GM23338 (cell line): ENCODE results near the gene ADAD2.

ENCODE experiments used
- CREB1 ChIP-seq: fragments of 250-450 bp; sonication (Bioruptor Pico); IDR thresholded peaks from 2 replicates; pipeline ENCODE4 v1.5.0; 2020; ENCODE audit warnings: low read depth, mild to moderate bottlenecking, moderate library complexity
- EZH2 ChIP-seq: fragments of 200-600 bp; sonication (generic); IDR thresholded peaks from one replicate; pipeline ENCODE4 v1.8.0; 2017; ENCODE audit warnings: antibody characterized with exemption, mild to moderate bottlenecking, low read depth; ENCODE audit not compliant: unreplicated experiment
- EZH2phosphoT487 ChIP-seq: fragments of 200-600 bp; sonication (generic); IDR thresholded peaks from one replicate; pipeline ENCODE4 v1.8.1; 2018; ENCODE audit warnings: antibody characterized with exemption; ENCODE audit not compliant: unreplicated experiment
- POLR2AphosphoS5 ChIP-seq: IDR thresholded peaks from 2 replicates; pipeline ENCODE4 v1.6.1; 2016; ENCODE audit warnings: antibody characterized with exemption, low read depth
- STAT1 ChIP-seq: IDR thresholded peaks from one replicate; pipeline ENCODE4 v1.6.1; 2016; ENCODE audit warnings: antibody characterized with exemption; ENCODE audit not compliant: unreplicated experiment
- TF ChIP-seq, protein P1 (sequence below), 2 experiments: fragments of 200-600 bp in 1 of 2; sonication (generic) in 1 of 2; conservative IDR thresholded peaks; 2 replicates each; pipeline versions ENCODE4 v1.5.1 to v1.6.1; 2016 to 2017; ENCODE audit warnings: antibody characterized with exemption in 2 of 2, low read depth in 2 of 2, mild to moderate bottlenecking in 2 of 2, moderate library complexity in 1 of 2
- TF ChIP-seq, protein P2 (sequence below): IDR thresholded peaks from one replicate; pipeline ENCODE4 v1.6.1; 2018; ENCODE audit warnings: antibody characterized with exemption; ENCODE audit not compliant: unreplicated experiment

DNA sequence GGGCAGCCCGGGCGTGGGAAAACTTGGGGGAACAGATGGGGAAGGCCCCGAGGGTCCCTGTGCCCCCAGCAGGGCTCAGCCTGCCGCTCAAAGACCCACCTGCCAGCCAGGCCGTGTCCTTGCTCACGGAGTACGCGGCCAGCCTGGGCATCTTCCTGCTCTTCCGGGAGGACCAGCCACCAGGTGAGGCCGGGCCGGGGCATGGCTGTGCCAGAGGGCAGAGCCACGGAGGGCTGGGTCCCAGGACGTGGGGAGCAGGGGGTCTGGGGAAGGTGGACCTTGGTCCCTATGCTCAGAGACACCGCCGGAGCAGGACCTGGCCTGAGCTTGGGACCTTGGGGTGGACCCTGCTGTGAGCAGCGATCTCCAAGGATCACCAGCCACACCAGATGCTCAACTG lies 509 bp downstream of the ADAD2 start:
- TF ChIP-seq EZH2 (no peak), CREB1 (CRISPR knock-in tag) (no peak), EZH2phosphoT487 (no peak), POLR2AphosphoS5 (no peak), STAT1 (no peak)
- TF ChIP-seq, protein P1, sequence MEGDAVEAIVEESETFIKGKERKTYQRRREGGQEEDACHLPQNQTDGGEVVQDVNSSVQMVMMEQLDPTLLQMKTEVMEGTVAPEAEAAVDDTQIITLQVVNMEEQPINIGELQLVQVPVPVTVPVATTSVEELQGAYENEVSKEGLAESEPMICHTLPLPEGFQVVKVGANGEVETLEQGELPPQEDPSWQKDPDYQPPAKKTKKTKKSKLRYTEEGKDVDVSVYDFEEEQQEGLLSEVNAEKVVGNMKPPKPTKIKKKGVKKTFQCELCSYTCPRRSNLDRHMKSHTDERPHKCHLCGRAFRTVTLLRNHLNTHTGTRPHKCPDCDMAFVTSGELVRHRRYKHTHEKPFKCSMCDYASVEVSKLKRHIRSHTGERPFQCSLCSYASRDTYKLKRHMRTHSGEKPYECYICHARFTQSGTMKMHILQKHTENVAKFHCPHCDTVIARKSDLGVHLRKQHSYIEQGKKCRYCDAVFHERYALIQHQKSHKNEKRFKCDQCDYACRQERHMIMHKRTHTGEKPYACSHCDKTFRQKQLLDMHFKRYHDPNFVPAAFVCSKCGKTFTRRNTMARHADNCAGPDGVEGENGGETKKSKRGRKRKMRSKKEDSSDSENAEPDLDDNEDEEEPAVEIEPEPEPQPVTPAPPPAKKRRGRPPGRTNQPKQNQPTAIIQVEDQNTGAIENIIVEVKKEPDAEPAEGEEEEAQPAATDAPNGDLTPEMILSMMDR (conservative IDR thresholded peaks at IDR 0.05; ENCODE audit: low read depth in 2 of 2): no peak
- TF ChIP-seq, protein P2, sequence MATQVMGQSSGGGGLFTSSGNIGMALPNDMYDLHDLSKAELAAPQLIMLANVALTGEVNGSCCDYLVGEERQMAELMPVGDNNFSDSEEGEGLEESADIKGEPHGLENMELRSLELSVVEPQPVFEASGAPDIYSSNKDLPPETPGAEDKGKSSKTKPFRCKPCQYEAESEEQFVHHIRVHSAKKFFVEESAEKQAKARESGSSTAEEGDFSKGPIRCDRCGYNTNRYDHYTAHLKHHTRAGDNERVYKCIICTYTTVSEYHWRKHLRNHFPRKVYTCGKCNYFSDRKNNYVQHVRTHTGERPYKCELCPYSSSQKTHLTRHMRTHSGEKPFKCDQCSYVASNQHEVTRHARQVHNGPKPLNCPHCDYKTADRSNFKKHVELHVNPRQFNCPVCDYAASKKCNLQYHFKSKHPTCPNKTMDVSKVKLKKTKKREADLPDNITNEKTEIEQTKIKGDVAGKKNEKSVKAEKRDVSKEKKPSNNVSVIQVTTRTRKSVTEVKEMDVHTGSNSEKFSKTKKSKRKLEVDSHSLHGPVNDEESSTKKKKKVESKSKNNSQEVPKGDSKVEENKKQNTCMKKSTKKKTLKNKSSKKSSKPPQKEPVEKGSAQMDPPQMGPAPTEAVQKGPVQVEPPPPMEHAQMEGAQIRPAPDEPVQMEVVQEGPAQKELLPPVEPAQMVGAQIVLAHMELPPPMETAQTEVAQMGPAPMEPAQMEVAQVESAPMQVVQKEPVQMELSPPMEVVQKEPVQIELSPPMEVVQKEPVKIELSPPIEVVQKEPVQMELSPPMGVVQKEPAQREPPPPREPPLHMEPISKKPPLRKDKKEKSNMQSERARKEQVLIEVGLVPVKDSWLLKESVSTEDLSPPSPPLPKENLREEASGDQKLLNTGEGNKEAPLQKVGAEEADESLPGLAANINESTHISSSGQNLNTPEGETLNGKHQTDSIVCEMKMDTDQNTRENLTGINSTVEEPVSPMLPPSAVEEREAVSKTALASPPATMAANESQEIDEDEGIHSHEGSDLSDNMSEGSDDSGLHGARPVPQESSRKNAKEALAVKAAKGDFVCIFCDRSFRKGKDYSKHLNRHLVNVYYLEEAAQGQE: no peak
